GM12878 (cell line): ENCODE measurements around the gene MCM9. TPM values are rescaled to one million over a fixed set of nuclear protein-coding genes. Genes with fewer than 3 reads are reported as not detected.

Experiments
- ATAC-seq: fragments of 200-7000 bp; cut with Tn5 transposase; 3 replicates; pipeline ENCODE4 v1.9.1; 2020; ENCODE audit warnings: mild to moderate bottlenecking, moderate library complexity
- BruUV-seq: library from RNA; stranded (reverse); fragments of 400-500 nt; replicated peaks from 2 replicates; lab custom pipeline; 2021; lab: Mats Ljungman, UMichigan
- CTCF ChIA-PET: fragments of 300-600 bp; sonication (Branson Sonifier 250); formaldehyde crosslinking; extraction: SDS; loops from one replicate; lab custom pipeline; 2021; ENCODE audit warnings: inconsistent platforms; lab: Yijun Ruan, JAX
- POLR2A ChIA-PET: fragments of 350-600 bp; formaldehyde crosslinking; extraction: SDS; loops from one replicate; lab custom pipeline; 2021; ENCODE audit warnings: inconsistent platforms; lab: Charles Lee
- RAD21 ChIA-PET: fragments of 300-600 bp; sonication (Branson Sonifier 250); formaldehyde crosslinking; loops from one replicate; lab custom pipeline; 2023; ENCODE audit warnings: antibody characterized with exemption; ENCODE audit not compliant: unreplicated experiment; lab: Charles Lee
- SMC1A ChIA-PET: fragments of 300-600 bp; sonication (Branson Sonifier 250); formaldehyde crosslinking; loops from one replicate; lab custom pipeline; 2023; ENCODE audit not compliant: unreplicated experiment, uncharacterized antibody; lab: Charles Lee
- DNase-seq: peaks from one replicate; pipeline ENCODE4 v3.0.0-alpha.2; 2011; ENCODE audit warnings: low read depth, low spot score
- FAIRE-seq: peaks from 3 replicates; lab custom pipeline; 2011; peaks lifted over from hg19 to GRCh38; lab: Jason Lieb, UNC
- H2AFZ ChIP-seq: 2 replicates; pipeline ENCODE4 v1.6.0; 2011; ENCODE audit warnings: low read depth, low read length, control low read depth; ENCODE audit not compliant: control insufficient read depth
- H3K27ac ChIP-seq: 2 replicates; pipeline ENCODE4 v1.5.1; 2011; ENCODE audit warnings: control low read depth; ENCODE audit not compliant: control insufficient read depth, insufficient read depth
- H3K27me3 ChIP-seq, 2 experiments: replicated peaks in 1 of 2; 2 replicates each; pipeline versions ENCODE4 v1.6.0 to v1.6.1; 2011; ENCODE audit warnings: low read length in 1 of 2; ENCODE audit not compliant: control insufficient read depth in 2 of 2, insufficient read depth in 2 of 2
- H3K36me3 ChIP-seq, 2 experiments: 2 replicates each; pipeline ENCODE4 v1.5.1; 2011; ENCODE audit warnings: low read length in 1 of 2; ENCODE audit not compliant: control insufficient read depth in 2 of 2, insufficient read depth in 2 of 2
- H3K4me1 ChIP-seq: 2 replicates; pipeline ENCODE4 v1.6.1; 2011; ENCODE audit warnings: mild to moderate bottlenecking, low read length, moderate library complexity, mixed read lengths; ENCODE audit not compliant: control insufficient read depth, insufficient read depth
- H3K4me2 ChIP-seq: 2 replicates; pipeline ENCODE4 v1.6.0; 2011; ENCODE audit warnings: control low read depth; ENCODE audit not compliant: control insufficient read depth, insufficient read depth
- H3K4me3 ChIP-seq: fragments of 200-600 bp; sonication (generic); 2 replicates; pipeline ENCODE4 v1.5.1; 2016
- H3K79me2 ChIP-seq: 2 replicates; pipeline ENCODE4 v1.6.0; 2011; ENCODE audit warnings: low read length; ENCODE audit not compliant: control insufficient read depth, insufficient read depth
- H3K9ac ChIP-seq: 2 replicates; pipeline ENCODE4 v1.8.0; 2011; ENCODE audit warnings: low read length, control low read depth, mixed read lengths; ENCODE audit not compliant: control insufficient read depth, insufficient read depth
- H3K9me3 ChIP-seq: replicated peaks from 3 replicates; pipeline ENCODE4 v1.5.1; 2011; ENCODE audit warnings: mild to moderate bottlenecking, low read length; ENCODE audit not compliant: control insufficient read depth, insufficient read depth
- H4K20me1 ChIP-seq: 2 replicates; pipeline ENCODE4 v1.6.0; 2011; ENCODE audit not compliant: control insufficient read depth, insufficient read depth
- ATF2 ChIP-seq: IDR thresholded peaks from 2 replicates; pipeline ENCODE4 v1.6.1; 2012; ENCODE audit warnings: low read length, inconsistent platforms
- EZH2 ChIP-seq: IDR thresholded peaks from 2 replicates; pipeline ENCODE4 v1.6.1; 2012; ENCODE audit warnings: low read depth, mild to moderate bottlenecking, control low read depth, inconsistent platforms, low read length, borderline replicate concordance; ENCODE audit not compliant: control insufficient read depth
- IRF5 ChIP-seq: fragments of 450-650 bp; IDR thresholded peaks from 2 replicates; pipeline ENCODE4 v1.6.1; 2017; ENCODE audit warnings: borderline replicate concordance
- MTA3 ChIP-seq: IDR thresholded peaks from 2 replicates; pipeline ENCODE4 v1.6.1; 2012; ENCODE audit warnings: low read length, inconsistent platforms, borderline replicate concordance
- SREBF2 ChIP-seq: IDR thresholded peaks from 2 replicates; pipeline ENCODE4 v1.6.1; 2012; ENCODE audit warnings: mild to moderate bottlenecking, low read length
- WGBS: methylation state at CpG from one replicate; pipeline ENCODE4 v1.1.6; 2016; ENCODE audit warnings: low lambda C conversion rate; ENCODE audit not compliant: insufficient replicate concordance, insufficient coverage; ENCODE audit errors: missing lambda C conversion rate; 5-methylcytosine and 5-hydroxymethylcytosine counted together
- in situ Hi-C: fragments of 300-500 bp; cut with MboI; formaldehyde crosslinking; loops from 9 replicates; pipeline ENCODE4 v1.14.3; 2018; ENCODE audit warnings: mixed read lengths
- intact Hi-C: fragments of 100-400 bp; cut with micrococcal nuclease; formaldehyde crosslinking; loops from one replicate; pipeline ENCODE4 v1.14.2; 2022; ENCODE audit not compliant: unreplicated experiment
- polyA plus RNA-seq, 11 experiments: library from polyadenylated mRNA; depleted of rRNA in 4 of 11; unstranded in 6 of 11; stranded (reverse) in 5 of 11; fragments of >200 nt; fragmentation: Nextera tagmentation in 4 of 11; fragmentation: Illumina TruSeq in 1 of 11; extraction: Ambion mirVana in 4 of 11; extraction: Trizol in 1 of 11; gene quantifications; 1 replicate in 1 of 11; 2 replicates in 10 of 11; pipeline versions ENCODE4 v1.2.1 to v1.2.3, GENCODE V29; 2011 to 2016; ENCODE audit warnings: inconsistent platforms in 2 of 11, missing spikeins in 2 of 11, low read depth in 1 of 11
- total RNA-seq, 4 experiments: library from RNA; depleted of rRNA in 3 of 4; stranded (reverse); fragments of >200 nt in 3 of 4; fragmentation: Illumina TruSeq in 1 of 4; extraction: Trizol in 1 of 4; gene quantifications; 2 replicates each; pipeline versions ENCODE4 v1.2.1 to v1.2.3, GENCODE V29; 2013 to 2021

MCM9 gene
- total and polyA plus RNA-seq, 10 of the 15 experiments (the other 5 are each of a cell fraction or from before 2014, with no cell fraction given): 3.4 to 18.5 (median 9.7) TPM

GRCh38 chr6:118903691-118904090 lies 31.3 kb downstream of the MCM9 start (continued):
- TF ChIP-seq IRF5 (no peak), ATF2 (no peak), EZH2 (no peak)

GRCh38 chr6:118903138-118903537 lies 31.8 kb downstream of the MCM9 start:
- H3K36me3 ChIP-seq: peaks cover 5 to 24% of the 10 kb centered on the region in 2 experiments; a peak in 3 of 4 replicates
- RAD21 ChIA-PET: interaction anchor here (0.9 to 1.6 kb wide), 2 partner anchors 14 to 31 kb away, joined by 3 to 4 read pairs; no protein-coding TSS in a partner anchor
- H4K20me1 ChIP-seq: no peaks in the 10 kb centered on the region
- FAIRE-seq: no peak
- POLR2A ChIA-PET: interaction anchor here (1.0 kb wide), 1 partner anchor 18 kb away, joined by 3 read pairs; no protein-coding TSS in a partner anchor
- in situ Hi-C loops (no loop called here), intact Hi-C loops (no loop called here)
- peaks cover 33% of the 10 kb centered on the region for H3K79me2 ChIP-seq
- no peaks in the 10 kb centered on the region for H3K9me3 ChIP-seq
- SMC1A ChIA-PET: interaction anchor here (0.8 to 2.0 kb wide), 3 partner anchors 9 to 31 kb away, joined by 3 to 5 read pairs (median 5); partner anchors contain the start of genes ASF1A and MCM9
- H3K9ac ChIP-seq: no peak overlapping the region
- H3K27ac ChIP-seq: no peak overlapping the region; the same call in 1 of the 2 replicates
- no peak overlapping the region for H2AFZ ChIP-seq
- 78% methylated on average over 2 of the region's 2 CpGs for WGBS
- CTCF ChIA-PET: no interaction called here
- DNase-seq: no peak
- H3K4me1 ChIP-seq: no peaks in the 10 kb centered on the region
- ATAC-seq: no peak
- no peak overlapping the region for H3K4me2 ChIP-seq
- TF ChIP-seq SREBF2: no peak
- no peak for TF ChIP-seq MTA3
- H3K27me3 ChIP-seq: no peaks in the 10 kb centered on the region
- BruUV-seq: no TSS peak
- H3K4me3 ChIP-seq: no peak overlapping the region
